GM06990 (cell line): Measurements from ENCODE around the gene JAKMIP3.

Experiments
- DNase-seq: peaks from one replicate; pipeline ENCODE4 v3.0.0-alpha.2; 2011; ENCODE audit not compliant: insufficient read length; ENCODE audit errors: extremely low read depth
- H3K27me3 ChIP-seq: replicated peaks from 2 replicates; pipeline ENCODE4 v1.6.0; 2011; ENCODE audit warnings: low read length; ENCODE audit not compliant: control insufficient read depth, insufficient read depth
- H3K36me3 ChIP-seq: 2 replicates; pipeline ENCODE4 v1.5.1; 2011; ENCODE audit warnings: low read length; ENCODE audit not compliant: control insufficient read depth, insufficient read depth
- H3K4me3 ChIP-seq: replicated peaks from 2 replicates; pipeline ENCODE4 v1.5.1; 2011; ENCODE audit warnings: low read depth, mild to moderate bottlenecking, control low read depth, low read length
- CTCF ChIP-seq: IDR thresholded peaks from 2 replicates; pipeline ENCODE4 v1.5.1; 2011; ENCODE audit warnings: low read length, control low read depth, mild to moderate bottlenecking, inconsistent platforms; ENCODE audit not compliant: insufficient read depth, poor library complexity, severe bottlenecking

The JAKMIP3 gene

GRCh38 chr10:132113766-132114365 lies 48.1 kb downstream of the JAKMIP3 start:
- Histone ChIP-seq H3K27me3 (no peaks in the 10 kb centered on the region), H3K36me3 (no peaks in the 10 kb centered on the region), H3K4me3 (no peak overlapping the region)
- no peak for TF ChIP-seq CTCF
- no peak for DNase-seq

DNA sequence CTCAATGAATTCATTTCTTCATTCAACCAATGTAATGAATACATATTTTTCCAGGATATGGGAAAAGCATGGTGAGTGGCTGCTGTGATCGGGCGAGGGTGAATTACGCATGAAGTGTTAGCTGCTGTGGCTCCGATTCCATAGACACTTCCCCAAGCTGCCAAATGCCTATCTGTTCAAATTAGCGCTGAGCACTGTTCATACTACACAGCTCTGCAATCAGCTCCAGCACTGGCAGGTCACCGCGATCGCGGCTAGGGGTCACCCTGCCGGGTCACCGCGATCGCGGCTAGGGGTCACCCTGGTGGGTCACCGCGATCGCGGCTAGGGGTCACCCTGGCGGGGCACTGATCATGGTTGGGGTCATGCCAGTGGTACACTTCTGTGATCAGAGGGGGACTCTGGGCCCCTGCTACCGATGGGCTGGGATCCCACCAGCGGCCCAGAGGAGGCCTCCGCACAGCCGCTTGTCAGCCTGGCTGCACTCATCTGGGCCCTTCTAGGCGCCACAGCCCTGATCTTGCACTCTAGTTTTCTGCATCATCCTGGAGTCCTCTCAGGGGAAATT lies 49.3 kb downstream of the JAKMIP3 start:
- TF ChIP-seq CTCF = no peak
- DNase-seq = no peak
- H3K4me3 ChIP-seq = no peak overlapping the region
- H3K27me3 ChIP-seq = no peaks in the 10 kb centered on the region
- H3K36me3 ChIP-seq = no peaks in the 10 kb centered on the region
